OCI-LY1 (cell line): ENCODE results near the gene KLHDC7A.

ENCODE experiments used
- H2AFZ ChIP-seq: fragments of 200-600 bp; sonication (generic), shearing (Covaris generic); 2 replicates; pipeline ENCODE4 v1.6.0; 2014; ENCODE audit warnings: antibody characterized with exemption, mild to moderate bottlenecking, low read length
- H3F3A ChIP-seq: fragments of 200-600 bp; sonication (generic), shearing (Covaris generic); 2 replicates; pipeline ENCODE4 v1.6.0; 2014; ENCODE audit warnings: mild to moderate bottlenecking, antibody characterized with exemption, low read length, moderate library complexity; ENCODE audit not compliant: insufficient read depth
- H3K27ac ChIP-seq: fragments of 200-600 bp; sonication (generic); 2 replicates; pipeline ENCODE4 v1.5.1; 2014; ENCODE audit warnings: low read length, mixed run types, mild to moderate bottlenecking, low read depth; ENCODE audit not compliant: poor library complexity, severe bottlenecking
- H3K27me3 ChIP-seq: fragments of 200-600 bp; sonication (generic); 2 replicates; pipeline ENCODE4 v1.6.0; 2014; ENCODE audit warnings: antibody characterized with exemption, mild to moderate bottlenecking, low read length, moderate library complexity; ENCODE audit not compliant: insufficient read depth
- H3K36me3 ChIP-seq: fragments of 200-600 bp; sonication (generic); 2 replicates; pipeline ENCODE4 v1.6.1; 2014; ENCODE audit warnings: mild to moderate bottlenecking, antibody characterized with exemption, low read length, moderate library complexity, mixed read lengths; ENCODE audit not compliant: insufficient read depth
- H3K4me1 ChIP-seq: fragments of 200-600 bp; sonication (generic); 2 replicates; pipeline ENCODE4 v1.5.1; 2014; ENCODE audit warnings: mild to moderate bottlenecking, low read length, moderate library complexity; ENCODE audit not compliant: insufficient read depth, severe bottlenecking
- H3K4me2 ChIP-seq: fragments of 200-600 bp; sonication (generic), shearing (Covaris generic); 2 replicates; pipeline ENCODE4 v1.6.1; 2014; ENCODE audit warnings: low read length
- H3K4me3 ChIP-seq: fragments of 200-600 bp; sonication (generic); 2 replicates; pipeline ENCODE4 v1.5.1; 2014; ENCODE audit warnings: low read length, low read depth, mild to moderate bottlenecking, mixed read lengths; ENCODE audit not compliant: poor library complexity, severe bottlenecking
- H3K79me2 ChIP-seq: fragments of 200-600 bp; shearing (Covaris generic); 2 replicates; pipeline ENCODE4 v1.6.1; 2016; ENCODE audit warnings: mixed run types, low read length, mixed read lengths; ENCODE audit not compliant: insufficient read depth
- H3K9ac ChIP-seq: fragments of 200-600 bp; sonication (generic), shearing (Covaris generic); 2 replicates; pipeline ENCODE4 v1.6.1; 2014; ENCODE audit warnings: mild to moderate bottlenecking, low read length, mixed read lengths
- H3K9me2 ChIP-seq: fragments of 200-600 bp; sonication (generic), shearing (Covaris generic); 2 replicates; pipeline ENCODE4 v1.6.1; 2014; ENCODE audit warnings: low read depth, mild to moderate bottlenecking, low read length, mixed read lengths
- H3K9me3 ChIP-seq: fragments of 200-600 bp; shearing (Covaris generic); 2 replicates; pipeline ENCODE4 v1.6.1; 2014; ENCODE audit warnings: low read length, mixed read lengths
- H4K20me1 ChIP-seq: fragments of 200-600 bp; sonication (generic), shearing (Covaris generic); 2 replicates; pipeline ENCODE4 v1.6.0; 2016; ENCODE audit warnings: mild to moderate bottlenecking, low read length; ENCODE audit not compliant: insufficient read depth
- CTCF ChIP-seq: fragments of 200-600 bp; sonication (generic), shearing (Covaris generic); IDR thresholded peaks from 2 replicates; pipeline ENCODE4 v1.5.1; 2017; ENCODE audit warnings: mild to moderate bottlenecking, antibody characterized with exemption, low read length, moderate library complexity, mixed read lengths
- EZH2 ChIP-seq: fragments of 200-600 bp; sonication (generic), shearing (Covaris generic); IDR thresholded peaks from 2 replicates; pipeline ENCODE4 v1.8.0; 2017; ENCODE audit warnings: borderline replicate concordance, mixed run types, mild to moderate bottlenecking, antibody characterized with exemption, low read length, moderate library complexity, mixed read lengths

KLHDC7A gene

GRCh38 chr1:18466676-18467075 is 14.1 kb upstream of the KLHDC7A start:
- Histone ChIP-seq H4K20me1 (no peaks in the 10 kb centered on the region), H3K9me2 (no peaks in the 10 kb centered on the region), H3K9me3 (no peaks in the 10 kb centered on the region), H3K36me3 (no peaks in the 10 kb centered on the region), H3K4me1 (no peaks in the 10 kb centered on the region), H3K9ac (no peak overlapping the region), H3K27me3 (no peaks in the 10 kb centered on the region; the same call in 1 of the 2 replicates), H3K79me2 (no peaks in the 10 kb centered on the region), H3K4me3 (no peak overlapping the region), H3F3A (no peaks in the 10 kb centered on the region), H2AFZ (no peak overlapping the region), H3K27ac (no peak overlapping the region), H3K4me2 (no peak overlapping the region)
- TF ChIP-seq EZH2 (no peak), CTCF (no peak)

- H3K4me3 ChIP-seq: no peak overlapping the region
- no peaks in the 10 kb centered on the region for H3K36me3 ChIP-seq
- no peaks in the 10 kb centered on the region for H3F3A ChIP-seq
- H3K79me2 ChIP-seq: no peaks in the 10 kb centered on the region
- no peaks in the 10 kb centered on the region for H3K4me1 ChIP-seq
- H3K27ac ChIP-seq: no peak overlapping the region
- no peak for TF ChIP-seq CTCF
- TF ChIP-seq EZH2: no peak
- H3K9ac ChIP-seq: no peak overlapping the region
- H3K27me3 ChIP-seq: no peaks in the 10 kb centered on the region; the same call in 1 of the 2 replicates
- no peak overlapping the region for H3K4me2 ChIP-seq
- no peaks in the 10 kb centered on the region for H3K9me2 ChIP-seq
- H3K9me3 ChIP-seq: no peaks in the 10 kb centered on the region
- no peaks in the 10 kb centered on the region for H4K20me1 ChIP-seq
- no peak overlapping the region for H2AFZ ChIP-seq
Measured at GRCh38 chr1:18468570-18468969, 12.2 kb upstream of the KLHDC7A start.

- Histone ChIP-seq H3K4me1 (no peaks in the 10 kb centered on the region), H3K4me2 (no peak overlapping the region), H3K27ac (no peak overlapping the region), H3F3A (no peaks in the 10 kb centered on the region), H3K36me3 (no peaks in the 10 kb centered on the region), H3K9ac (no peak overlapping the region), H3K4me3 (no peak overlapping the region), H4K20me1 (no peaks in the 10 kb centered on the region), H3K9me2 (no peaks in the 10 kb centered on the region), H3K79me2 (no peaks in the 10 kb centered on the region), H3K27me3 (no peaks in the 10 kb centered on the region; the same call in 1 of the 2 replicates), H3K9me3 (no peaks in the 10 kb centered on the region), H2AFZ (no peak overlapping the region)
- TF ChIP-seq EZH2 (no peak), CTCF (no peak)
Measured at GRCh38 chr1:18469514-18469913, 11.2 kb upstream of the KLHDC7A start.
